ENCODE results near the gene DYNC1I1. TPM values are rescaled to one million over a fixed set of nuclear protein-coding genes. Genes with fewer than 3 reads are reported as not detected.

DYNC1I1 gene
- total RNA-seq, 1 experiment from 2014 or later = 8.3 TPM

- no peak overlapping the region for H3K4me3 Mint-ChIP-seq (ENCODE audit: unreplicated experiment)
- no peaks in the 10 kb centered on the region for H3K4me1 Mint-ChIP-seq (ENCODE audit: low read depth, unreplicated experiment)
- no TSS peak for BruUV-seq (replicated peaks)
- POLR2A ChIA-PET = no interaction called here
- H3K4me1 ChIP-seq = no peaks in the 10 kb centered on the region
- intact Hi-C loops (cut with micrococcal nuclease; ENCODE audit: unreplicated experiment) = no loop called here
- H3K36me3 Mint-ChIP-seq (ENCODE audit: insufficient read depth, unreplicated experiment) = no peaks in the 10 kb centered on the region
- CTCF ChIA-PET = no interaction called here
- H3K27me3 ChIP-seq (replicated peaks; ENCODE audit: control insufficient read depth, insufficient read depth, low read length) = no peaks in the 10 kb centered on the region; the same call in 1 of the 2 replicates
- no peak for TF ChIP-seq CTCF (IDR thresholded peaks at IDR 0.05; ENCODE audit: insufficient read depth in 1 of 2, low read depth in 1 of 2, low read length in 1 of 2, severe bottlenecking in 1 of 2, unreplicated experiment in 1 of 2)
- no peaks in the 10 kb centered on the region for H3K9me3 ChIP-seq
- no peak overlapping the region for H3K27ac Mint-ChIP-seq (ENCODE audit: unreplicated experiment)
- H3K27me3 Mint-ChIP-seq (ENCODE audit: insufficient read depth, unreplicated experiment) = peaks cover 25% of the 10 kb centered on the region
- no peaks in the 10 kb centered on the region for H3K9me3 Mint-ChIP-seq (ENCODE audit: unreplicated experiment)
- DNase-seq = no peak
- H3K4me3 ChIP-seq (ENCODE audit: low read depth, low read length) = no peak overlapping the region
- H3K36me3 ChIP-seq (ENCODE audit: control insufficient read depth, insufficient read depth, low read length) = no peaks in the 10 kb centered on the region
Measured at GRCh38 chr7:95784796-95785195, 12.4 kb downstream of the DYNC1I1 start.

GRCh38 chr7:95788258-95788657 lies 15.9 kb downstream of the DYNC1I1 start:
- POLR2A ChIA-PET = no interaction called here
- H3K36me3 ChIP-seq (ENCODE audit: control insufficient read depth, insufficient read depth, low read length) = no peaks in the 10 kb centered on the region
- Mint-ChIP-seq H3K36me3 (ENCODE audit: insufficient read depth, unreplicated experiment) (no peaks in the 10 kb centered on the region), H3K4me3 (ENCODE audit: unreplicated experiment) (no peak overlapping the region), H3K27me3 (ENCODE audit: insufficient read depth, unreplicated experiment) (peaks cover 26% of the 10 kb centered on the region), H3K27ac (ENCODE audit: unreplicated experiment) (no peak overlapping the region), H3K4me1 (ENCODE audit: low read depth, unreplicated experiment) (no peaks in the 10 kb centered on the region), H3K9me3 (ENCODE audit: unreplicated experiment) (no peaks in the 10 kb centered on the region)
- no peak for TF ChIP-seq CTCF (IDR thresholded peaks at IDR 0.05; ENCODE audit: insufficient read depth in 1 of 2, low read depth in 1 of 2, low read length in 1 of 2, severe bottlenecking in 1 of 2, unreplicated experiment in 1 of 2)
- no peaks in the 10 kb centered on the region for H3K9me3 ChIP-seq
- H3K27me3 ChIP-seq (replicated peaks; ENCODE audit: control insufficient read depth, insufficient read depth, low read length) = no peaks in the 10 kb centered on the region; the same call in 1 of the 2 replicates
- no TSS peak for BruUV-seq (replicated peaks)
- H3K4me1 ChIP-seq = no peaks in the 10 kb centered on the region
- DNase-seq = no peak
- intact Hi-C loops (cut with micrococcal nuclease; ENCODE audit: unreplicated experiment) = no loop called here
- H3K4me3 ChIP-seq (ENCODE audit: low read depth, low read length) = no peak overlapping the region
- CTCF ChIA-PET = no interaction called here

- BruUV-seq (replicated peaks) = no TSS peak
- Mint-ChIP-seq H3K4me1 (ENCODE audit: low read depth, unreplicated experiment) (no peaks in the 10 kb centered on the region), H3K9me3 (ENCODE audit: unreplicated experiment) (no peaks in the 10 kb centered on the region), H3K27me3 (ENCODE audit: insufficient read depth, unreplicated experiment) (peaks cover 23% of the 10 kb centered on the region), H3K27ac (ENCODE audit: unreplicated experiment) (no peak overlapping the region), H3K4me3 (ENCODE audit: unreplicated experiment) (no peak overlapping the region), H3K36me3 (ENCODE audit: insufficient read depth, unreplicated experiment) (no peaks in the 10 kb centered on the region)
- no peak for DNase-seq
- Histone ChIP-seq H3K27me3 (replicated peaks; ENCODE audit: control insufficient read depth, insufficient read depth, low read length) (no peaks in the 10 kb centered on the region; the same call in 1 of the 2 replicates), H3K9me3 (no peaks in the 10 kb centered on the region), H3K4me1 (no peaks in the 10 kb centered on the region), H3K36me3 (ENCODE audit: control insufficient read depth, insufficient read depth, low read length) (no peaks in the 10 kb centered on the region), H3K4me3 (ENCODE audit: low read depth, low read length) (no peak overlapping the region)
- ChIA-PET CTCF (no interaction called here), POLR2A (no interaction called here)
- intact Hi-C loops (cut with micrococcal nuclease; ENCODE audit: unreplicated experiment) = no loop called here
- no peak for TF ChIP-seq CTCF (IDR thresholded peaks at IDR 0.05; ENCODE audit: insufficient read depth in 1 of 2, low read depth in 1 of 2, low read length in 1 of 2, severe bottlenecking in 1 of 2, unreplicated experiment in 1 of 2)
Measured at GRCh38 chr7:95788884-95789283, 16.5 kb downstream of the DYNC1I1 start.

Measured in Caco-2 (cell line).